ENCODE data around the gene B3GALNT1. TPM values are rescaled to one million over a fixed set of nuclear protein-coding genes. Genes with fewer than 3 reads are reported as not detected.
A peak's percentile ranks its signal among the peaks of the same experiment; 100 is the strongest.
"Not testable (repeated sequence)": the region's sequence is repeated elsewhere in the genome, so short reads cannot be mapped to it uniquely, and the experiment has no call there.

Gene B3GALNT1
- total and polyA plus RNA-seq, 2 donors from 2014 or later = 18.0 to 25.7 TPM

DNA sequence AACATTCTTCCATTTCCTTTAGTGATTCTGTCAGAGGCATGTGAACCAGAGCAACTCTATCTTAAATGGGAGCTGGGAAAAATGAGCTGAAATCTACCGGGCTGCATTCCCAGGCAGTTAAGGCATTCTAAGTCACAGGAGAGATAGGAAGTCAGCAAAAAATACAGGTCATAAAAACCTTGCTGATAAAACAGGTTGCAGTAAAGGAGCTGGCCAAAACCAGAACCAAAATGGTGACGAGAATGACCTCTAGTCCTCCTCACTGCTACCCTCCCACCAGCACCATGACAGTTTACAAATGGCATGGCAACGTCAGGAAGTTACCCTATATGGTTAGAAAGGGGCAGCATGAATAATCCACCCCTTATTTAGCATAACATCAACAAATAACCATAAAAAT, 66.4 kb downstream of the B3GALNT1 start:
- Histone ChIP-seq H3K27me3 (ENCODE audit: control insufficient read depth, insufficient read depth, low read length) (no peaks in the 10 kb centered on the region), H3K9me3 (ENCODE audit: control insufficient read depth in 2 of 3, insufficient read depth in 1 of 3, low read length in 3 of 3) (no peaks in the 10 kb centered on the region), H3K4me3 (ENCODE audit: low read length in 3 of 3) (peak overlapping the region in 1 of 3 donors; percentile 23), H3K27ac (ENCODE audit: low read depth in 2 of 2, low read length in 2 of 2) (peak overlapping the region; percentile 48 to 49), H3K36me3 (ENCODE audit: control insufficient read depth in 2 of 3, insufficient read depth in 3 of 3, low read length in 3 of 3) (no peaks in the 10 kb centered on the region), H3K4me1 (ENCODE audit: control insufficient read depth in 2 of 3, insufficient read depth in 2 of 3, low read depth in 1 of 3, low read length in 3 of 3) (peaks cover 2 to 8% (median 3%) of the 10 kb centered on the region in 3 donors), H3K9ac (ENCODE audit: low read length in 3 of 3) (no peak overlapping the region)
- no peak for FAIRE-seq
- no peak for TF ChIP-seq CTCF (IDR thresholded peaks at IDR 0.05; ENCODE audit: borderline replicate concordance, extremely low read depth, insufficient read depth)
- DNase-seq = no peak
- intact Hi-C loops (cut with DNase I) = no loop called here

- Histone ChIP-seq H3K9me3 (ENCODE audit: control insufficient read depth in 2 of 3, insufficient read depth in 1 of 3, low read length in 3 of 3) (no peaks in the 10 kb centered on the region), H3K4me3 (ENCODE audit: low read length in 3 of 3) (no peak overlapping the region), H3K36me3 (ENCODE audit: control insufficient read depth in 2 of 3, insufficient read depth in 3 of 3, low read length in 3 of 3) (no peaks in the 10 kb centered on the region), H3K4me1 (ENCODE audit: control insufficient read depth in 2 of 3, insufficient read depth in 2 of 3, low read depth in 1 of 3, low read length in 3 of 3) (peaks cover 0 to 2% (median 0%) of the 10 kb centered on the region in 3 donors), H3K27me3 (ENCODE audit: control insufficient read depth, insufficient read depth, low read length) (no peaks in the 10 kb centered on the region), H3K27ac (ENCODE audit: low read depth in 2 of 2, low read length in 2 of 2) (no peak overlapping the region), H3K9ac (ENCODE audit: low read length in 3 of 3) (no peak overlapping the region)
- FAIRE-seq = no peak
- no peak for TF ChIP-seq CTCF (IDR thresholded peaks at IDR 0.05; ENCODE audit: borderline replicate concordance, extremely low read depth, insufficient read depth)
- no peak for DNase-seq
- intact Hi-C loops (cut with DNase I) = no loop called here
Measured at GRCh38 chr3:161035711-161036110, 69.4 kb downstream of the B3GALNT1 start.

DNA sequence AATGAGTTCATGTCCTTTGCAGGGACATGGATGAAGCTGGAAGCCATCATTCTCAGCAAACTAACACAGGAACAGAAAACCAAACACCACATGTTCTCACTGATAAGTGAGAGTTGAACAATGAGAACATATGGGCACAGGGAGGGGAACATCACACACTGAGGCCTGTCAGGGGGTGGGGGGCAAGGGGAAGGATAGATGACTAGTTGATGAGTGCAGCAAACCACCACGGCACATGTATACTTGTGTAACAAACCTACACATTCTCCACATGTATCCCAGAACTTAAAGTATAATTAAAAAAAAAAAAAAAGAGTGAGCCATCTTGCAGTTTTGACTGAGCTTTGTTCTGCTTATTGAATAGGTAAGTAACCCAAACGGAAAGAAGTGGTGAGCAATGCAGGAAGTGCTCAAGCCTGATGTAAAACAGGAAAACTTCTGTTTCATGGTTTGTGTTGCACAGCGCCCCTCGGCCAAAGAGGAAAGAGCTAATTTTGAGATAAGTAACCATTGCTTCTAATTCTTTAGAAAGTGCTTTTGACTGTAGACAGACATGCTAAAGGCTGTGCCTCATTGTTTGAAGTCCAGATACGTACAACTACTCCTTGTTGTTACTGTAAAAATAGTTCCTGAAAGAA, 70.1 kb downstream of the B3GALNT1 start:
- not testable (repeated sequence) for FAIRE-seq

More for the DNA sequence above, 70.1 kb downstream of the B3GALNT1 start:
- H3K36me3 ChIP-seq (ENCODE audit: control insufficient read depth in 2 of 3, insufficient read depth in 3 of 3, low read length in 3 of 3); H3K9ac ChIP-seq (ENCODE audit: low read length in 3 of 3); DNase-seq; H3K9me3 ChIP-seq (ENCODE audit: control insufficient read depth in 2 of 3, insufficient read depth in 1 of 3, low read length in 3 of 3); H3K27ac ChIP-seq (ENCODE audit: low read depth in 2 of 2, low read length in 2 of 2); intact Hi-C loops (cut with DNase I); H3K4me3 ChIP-seq (ENCODE audit: low read length in 3 of 3); H3K4me1 ChIP-seq (ENCODE audit: control insufficient read depth in 2 of 3, insufficient read depth in 2 of 3, low read depth in 1 of 3, low read length in 3 of 3); H3K27me3 ChIP-seq (ENCODE audit: control insufficient read depth, insufficient read depth, low read length): not testable (repeated sequence)

Other genes starting within 250 kb of the B3GALNT1 start
- 55.5 TPM for gene NMD3, start 116.0 kb upstream of the B3GALNT1 start, total RNA-seq
- 24.2 TPM for gene NMD3, start 116.0 kb upstream of the B3GALNT1 start, polyA plus RNA-seq (ENCODE audit: insufficient read depth, low read depth, low replicate concordance)

Measured in kidney (tissue), 14 donors.